ENCODE results near the gene IL4R.
"Not testable (repeated sequence)": the region's sequence is repeated elsewhere in the genome, so short reads cannot be mapped to it uniquely, and the experiment has no call there.

IL4R gene

DNA sequence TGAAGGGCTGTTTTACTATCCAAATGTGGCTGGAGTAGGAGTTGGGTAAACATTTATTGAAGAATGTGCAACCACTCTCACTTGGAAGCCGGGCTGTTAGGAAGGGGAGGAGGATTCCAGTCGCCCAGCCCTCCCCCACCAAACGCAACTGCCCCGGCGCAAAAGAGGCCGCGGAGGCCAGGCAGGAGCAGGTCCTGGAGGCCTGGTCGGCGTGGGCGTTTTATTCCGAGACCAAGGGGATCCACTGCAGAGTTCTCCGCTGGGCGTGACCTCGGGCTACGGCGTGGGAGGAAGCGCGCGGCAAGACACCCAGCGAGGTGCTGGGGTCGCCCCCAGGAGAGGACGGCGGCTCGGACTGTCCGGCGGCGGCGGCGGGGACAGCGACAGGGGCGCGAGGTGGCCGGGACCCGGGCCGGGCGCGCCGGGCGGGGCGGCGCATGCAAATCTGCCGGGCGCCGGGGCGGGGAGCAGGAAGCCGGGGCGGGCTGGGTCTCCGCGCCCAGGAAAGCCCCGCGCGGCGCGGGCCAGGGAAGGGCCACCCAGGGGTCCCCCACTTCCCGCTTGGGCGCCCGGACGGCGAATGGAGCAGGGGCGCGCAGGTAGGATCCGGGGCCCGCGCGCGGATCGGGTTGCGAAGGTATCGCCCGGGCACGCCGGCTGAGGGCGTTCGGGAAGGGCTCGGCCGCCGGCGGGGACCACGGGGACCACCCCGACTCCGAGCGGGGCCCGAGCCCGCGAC lies at the start of gene IL4R:
IL4R (plus strand) TSS at position 553 of the 739 bp plus-strand sequence. CDS start 26,230 bp downstream, outside the sequence.
- DNase-seq = peak in 10 of 51 donors; percentile 11 to 33 (median 14)

- DNase-seq = no peak
Measured at GRCh38 chr16:27264151-27264550, 49.6 kb upstream of the IL4R start.

DNA sequence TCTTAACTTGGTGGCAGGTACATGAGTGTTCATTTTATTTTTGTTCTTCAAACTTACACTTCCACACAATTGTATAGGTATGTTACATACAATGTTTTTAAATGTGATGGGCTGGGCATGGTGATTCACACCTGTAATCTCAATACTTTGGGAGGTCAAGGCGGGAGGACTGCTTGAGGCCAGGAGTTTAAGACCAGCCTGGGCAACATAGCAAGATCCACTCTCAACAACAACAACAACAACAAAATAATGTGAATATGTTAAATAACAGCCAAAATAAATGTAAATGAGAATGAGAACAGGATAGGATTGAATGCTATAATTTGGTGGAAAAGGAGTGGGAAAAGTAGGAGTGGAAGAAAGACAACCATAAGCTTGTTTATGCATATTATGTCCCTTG lies 47.8 kb upstream of the IL4R start:
- DNase-seq = no peak

- DNase-seq = no peak
Measured at GRCh38 chr16:27267037-27267677, 46.6 kb upstream of the IL4R start.

DNA sequence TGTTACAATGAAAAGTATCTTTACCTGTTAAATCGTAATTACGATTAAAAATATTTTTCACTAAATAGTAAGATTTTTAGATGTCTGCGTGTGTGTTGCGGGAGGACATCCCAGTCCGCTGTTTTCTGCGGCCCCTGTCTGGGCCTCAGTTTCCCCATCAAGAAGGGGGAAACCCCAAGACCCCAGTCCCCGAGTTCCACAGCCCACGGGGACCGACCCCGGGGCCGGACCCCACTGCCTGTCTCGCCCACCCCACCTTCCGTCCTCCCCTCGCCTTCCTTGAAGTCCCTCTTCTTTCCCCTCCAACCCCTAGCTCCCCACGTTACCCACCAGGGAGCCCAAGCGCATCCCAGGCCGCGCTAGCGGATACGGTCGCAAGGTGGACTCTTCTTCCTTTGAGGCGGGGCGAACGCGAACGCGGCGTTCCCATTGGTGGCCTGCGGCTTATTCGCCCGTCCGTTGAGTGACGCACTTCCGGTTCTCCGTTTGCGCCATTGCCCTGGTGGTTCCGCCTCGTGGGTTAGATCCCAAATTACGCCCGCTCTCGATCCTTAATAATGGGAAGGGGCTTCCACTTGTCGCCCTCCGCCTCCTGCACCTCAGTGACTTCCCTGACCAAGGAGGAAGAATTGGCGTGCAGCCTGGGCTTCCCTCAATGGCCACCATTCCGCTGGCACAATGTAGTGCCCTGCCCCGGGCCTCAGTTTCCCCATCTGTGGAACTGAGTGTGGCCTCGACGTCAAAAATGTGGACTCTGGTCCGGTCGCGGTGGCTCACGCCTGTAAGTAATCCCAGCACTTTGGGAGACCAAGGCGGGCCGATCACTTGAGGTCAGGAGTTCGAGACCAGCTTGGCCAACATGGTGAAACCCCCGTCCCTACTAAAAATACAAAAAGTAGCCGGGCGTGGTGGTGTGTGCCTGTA lies 45.1 kb upstream of the IL4R start, which contains the start of gene NSMCE1:
NSMCE1 (minus strand) TSS at position 397 of the 924 bp plus-strand sequence. CDS start 11,202 bp downstream, outside the sequence.
- DNase-seq = peak; percentile 15 to 97 (median 89)

DNA sequence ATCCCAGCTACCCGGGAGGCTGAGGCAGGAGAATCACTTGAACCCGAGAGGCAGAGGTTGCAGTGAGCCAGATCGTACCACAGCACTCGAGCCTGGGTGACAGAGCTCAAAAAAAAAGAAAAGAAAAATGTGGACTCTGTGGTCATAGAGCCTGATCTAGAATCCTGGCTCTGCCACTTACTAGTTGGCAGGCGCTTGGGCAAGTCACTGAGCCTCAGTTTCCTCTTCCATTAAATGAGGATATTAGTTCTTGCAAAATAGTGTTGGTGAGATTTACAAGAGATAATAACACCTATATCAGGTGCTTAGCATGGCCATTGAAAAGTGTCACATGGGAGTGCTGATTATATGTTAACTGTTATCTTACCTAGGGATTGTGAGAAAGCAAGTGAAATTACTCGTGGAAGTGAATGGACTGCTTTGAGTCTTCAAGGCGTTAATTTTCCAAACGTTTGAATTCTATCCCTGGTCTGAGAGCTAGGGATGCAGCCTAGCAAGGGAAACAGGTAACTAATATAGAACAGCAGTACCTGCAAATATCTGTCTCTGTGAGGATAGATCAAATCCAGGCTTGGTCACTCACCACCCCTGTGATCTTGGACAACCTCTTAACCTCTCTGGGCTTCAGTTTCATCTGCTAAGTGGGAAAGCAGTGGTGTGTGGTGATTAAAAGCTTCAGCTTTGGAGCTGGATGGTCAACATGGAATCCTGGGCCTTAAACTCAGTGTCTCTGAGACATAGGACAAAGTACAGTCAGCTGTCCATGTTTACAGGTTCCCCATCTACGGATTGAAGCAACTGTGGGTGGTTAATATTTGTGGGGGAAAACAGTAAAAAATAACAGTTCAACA lies 44.2 kb upstream of the IL4R start:
- DNase-seq = no peak

- DNase-seq = no peak
Measured at GRCh38 chr16:27270349-27270748, 43.4 kb upstream of the IL4R start.

DNA sequence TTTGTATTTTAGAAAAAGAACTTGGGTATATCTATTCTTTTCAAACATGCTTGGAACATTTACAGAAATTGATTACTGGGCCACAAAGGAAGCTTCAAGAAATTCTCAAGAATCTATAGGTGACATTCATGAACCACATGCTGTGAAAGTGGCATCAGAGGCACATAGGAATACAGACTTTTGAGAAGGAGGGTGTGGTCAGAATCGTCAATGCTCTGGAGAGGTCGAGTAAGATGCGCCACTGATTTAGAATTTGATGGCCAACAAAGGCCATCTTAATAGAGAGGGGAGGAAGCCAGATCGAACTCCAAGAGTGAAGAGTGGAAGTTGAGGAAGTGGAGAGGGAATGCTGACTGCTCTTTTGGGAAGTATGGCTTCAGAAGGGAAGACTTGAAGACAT lies 41.7 kb upstream of the IL4R start:
- DNase-seq = no peak

- DNase-seq = not testable (repeated sequence)
Measured at GRCh38 chr16:27272697-27273096, 41.1 kb upstream of the IL4R start.

- no peak for DNase-seq
Measured at GRCh38 chr16:27273330-27273669, 40.5 kb upstream of the IL4R start.

GRCh38 chr16:27273670-27274423 lies 39.9 kb upstream of the IL4R start:
- no peak for DNase-seq

DNA sequence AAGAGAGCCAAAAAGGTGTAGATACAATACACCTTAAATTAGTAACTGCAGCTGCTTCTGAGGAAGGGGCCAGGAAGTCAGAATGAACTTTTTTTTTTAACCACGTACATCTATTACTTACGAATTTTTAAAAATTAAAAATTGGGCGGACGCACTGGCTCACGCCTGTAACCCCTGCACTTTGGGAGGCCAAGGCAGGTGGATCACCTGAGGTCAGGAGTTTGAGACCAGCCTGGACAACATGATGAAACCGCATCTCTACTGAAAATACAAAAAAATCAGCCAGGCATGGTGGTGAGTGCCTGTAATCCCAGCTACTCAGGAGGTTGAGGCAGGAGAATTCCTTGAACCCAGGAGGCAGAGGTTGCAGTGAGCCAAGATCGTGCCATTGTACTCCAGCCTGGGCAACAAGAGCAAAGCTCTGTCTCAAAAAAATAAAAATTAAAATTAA lies 39.3 kb upstream of the IL4R start:
- DNase-seq = not testable (repeated sequence)

DNA sequence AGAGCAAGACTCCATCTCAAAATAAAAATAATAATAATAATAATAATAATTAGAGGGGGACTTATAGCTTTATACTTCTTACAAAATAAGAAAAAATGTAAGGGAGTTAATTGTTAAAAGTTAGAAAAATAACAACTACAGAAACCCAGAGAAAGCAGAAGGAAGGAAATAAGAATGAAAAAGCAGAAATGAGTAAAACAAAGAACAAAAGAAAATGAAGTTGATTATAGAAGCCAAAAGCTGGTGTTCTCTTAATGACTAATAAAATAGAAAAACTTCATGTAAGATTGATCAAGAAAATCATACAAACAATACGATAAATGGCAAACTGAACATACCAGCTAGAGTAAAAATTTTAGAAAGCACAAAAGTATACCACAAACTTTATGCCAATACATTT lies 38.4 kb upstream of the IL4R start:
- DNase-seq = no peak

- no peak for DNase-seq
Measured at GRCh38 chr16:27281243-27281642, 32.5 kb upstream of the IL4R start.

GRCh38 chr16:27284865-27285675 lies 28.7 kb upstream of the IL4R start:
- peak in 2 of 51 donors; percentile 13 to 16 for DNase-seq

DNA sequence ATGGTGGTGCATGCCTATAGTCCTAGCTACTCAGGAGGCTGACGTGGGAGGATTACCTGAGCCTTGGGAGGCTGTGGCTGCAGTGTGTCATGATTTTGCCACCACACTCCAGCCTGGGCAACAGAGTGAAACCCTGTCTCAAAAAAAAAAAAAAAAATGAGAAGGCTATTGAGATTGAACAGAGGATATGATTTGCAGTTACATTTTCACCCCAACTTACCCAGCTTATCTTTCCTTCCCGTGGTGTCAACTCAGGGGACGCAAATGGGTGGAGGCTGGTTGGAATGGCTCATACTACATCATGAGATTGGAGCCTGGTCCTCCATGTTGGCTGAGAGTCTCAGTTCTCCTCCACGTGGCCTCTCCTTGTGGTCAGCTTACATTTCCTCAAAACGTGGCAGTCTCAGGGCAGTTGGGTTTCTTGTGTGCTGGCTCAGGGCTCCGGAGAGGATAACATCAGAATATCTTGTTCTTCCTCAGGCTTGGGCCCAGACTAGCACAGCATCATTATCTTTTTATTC lies 28.0 kb upstream of the IL4R start:
- DNase-seq = peak in 17 of 51 donors; percentile 2 to 42 (median 15)

DNA sequence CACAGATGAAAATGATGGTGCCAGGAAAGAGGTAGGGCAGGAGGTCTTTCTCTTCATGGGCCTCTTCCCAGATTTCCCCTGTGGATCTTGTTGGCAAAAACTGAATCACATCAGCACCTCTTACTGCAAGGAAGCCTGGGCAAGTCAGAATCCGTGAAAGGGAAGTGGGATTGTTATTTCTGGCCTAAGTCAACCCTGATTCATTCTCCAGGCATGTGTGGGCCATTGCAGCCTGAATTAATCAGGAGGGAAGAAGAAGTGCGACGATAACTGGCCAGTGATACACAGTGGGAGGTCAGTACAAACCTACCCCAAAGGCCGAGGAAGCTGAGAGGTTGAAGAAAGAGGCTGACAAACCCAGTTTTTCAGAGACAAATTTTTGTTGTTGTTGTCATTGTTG lies 27.3 kb upstream of the IL4R start:
- DNase-seq = peak in 7 of 51 donors; percentile 1 to 10 (median 7)

GRCh38 chr16:27287051-27287811 lies 26.5 kb upstream of the IL4R start:
- no peak for DNase-seq
